Measurements from ENCODE around the gene XYLT2. TPM values are rescaled to one million over a fixed set of nuclear protein-coding genes. Genes with fewer than 3 reads are reported as not detected.
A peak's percentile ranks its signal among the peaks of the same experiment; 100 is the strongest.

The XYLT2 gene
- total RNA-seq, 1 experiment from 2014 or later = 28.5 TPM

DNA sequence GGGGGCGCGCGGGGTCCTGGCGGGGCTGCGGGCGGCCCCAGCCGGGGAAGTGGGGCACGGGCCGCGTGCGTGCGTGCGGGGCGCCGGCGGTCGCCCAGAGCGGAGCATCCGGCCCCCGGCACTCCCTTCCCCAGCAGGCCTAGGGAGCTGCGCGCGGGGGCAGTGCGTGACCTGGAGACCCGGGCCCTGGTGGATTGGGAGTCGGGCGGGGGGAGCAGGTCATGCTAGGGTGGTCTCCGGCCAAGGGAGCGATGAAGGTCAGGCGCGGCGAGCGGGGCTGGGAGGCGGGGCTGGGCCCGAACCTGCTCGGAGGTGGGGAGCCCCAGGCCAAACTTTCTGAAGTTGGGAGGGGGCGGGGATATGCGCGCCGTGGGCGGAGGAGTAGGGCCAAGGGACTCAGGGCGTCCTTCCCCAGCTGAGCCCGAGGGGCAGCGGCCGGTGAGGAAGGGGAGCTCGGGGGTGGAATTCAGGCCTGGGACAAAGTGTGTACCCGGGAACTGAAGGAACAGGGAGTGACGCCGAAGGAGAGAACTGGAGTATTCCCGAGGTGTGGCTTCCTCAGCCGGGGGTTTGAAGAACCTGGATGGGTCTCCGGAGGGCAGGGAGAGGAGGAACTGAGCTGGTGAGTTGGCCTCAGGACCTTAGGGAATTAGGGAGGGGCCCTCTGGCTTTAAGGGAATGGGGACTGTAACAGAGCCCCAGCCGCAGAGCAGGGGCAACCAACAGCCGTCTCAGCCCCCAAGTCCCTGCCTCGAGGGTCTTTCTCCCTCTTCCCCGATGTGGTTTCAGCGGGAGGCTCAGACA is 589 bp downstream of the XYLT2 start:
- Histone ChIP-seq H3K4me3 (ENCODE audit: low read depth in 2 of 2, low read length in 2 of 2) (peak overlapping the region; percentile 70 to 85), H3K27me3 (ENCODE audit: control insufficient read depth, insufficient read depth, low read length) (no peaks in the 10 kb centered on the region), H3K27ac (ENCODE audit: low read length) (peak overlapping the region; percentile 73), H3K4me1 (ENCODE audit: control insufficient read depth, insufficient read depth, low read length) (peaks cover 8% of the 10 kb centered on the region), H3K36me3 (ENCODE audit: control insufficient read depth, insufficient read depth, low read length) (no peaks in the 10 kb centered on the region; the same call in 1 of the 2 replicates), H3K9me3 (ENCODE audit: control insufficient read depth, insufficient read depth, low read depth, low read length) (0 out of 2 replicates have a peak, but pooled peaks cover 6% of the 10 kb centered on the region)
- POLR2A ChIA-PET = no interaction called here
- no TSS peak for BruUV-seq (replicated peaks)
- DNase-seq (ENCODE audit: low read depth, low spot score) (no peak), ATAC-seq (peak; percentile 74)
- intact Hi-C loops (cut with micrococcal nuclease; ENCODE audit: unreplicated experiment) (no loop called here), in situ Hi-C loops (cut with HindIII; ENCODE audit: low pct_unique_long_range_greater_than_20kb, low sequenced_read_pairs) (no loop called here)
- TF ChIP-seq SIN3A (IDR thresholded peaks at IDR 0.05; ENCODE audit: borderline replicate concordance, insufficient read depth, low read depth, low read length) (0 out of 2 replicates have a peak, but pooled peaks have one; percentile 39), TCF7L2 (IDR thresholded peaks at IDR 0.05; ENCODE audit: low read depth, low read length) (no peak)
- CTCF ChIA-PET = interaction anchor here (1.1 to 1.3 kb wide), 2 partner anchors 15 to 146 kb away, joined by 3 read pairs; no protein-coding TSS in a partner anchor

DNA sequence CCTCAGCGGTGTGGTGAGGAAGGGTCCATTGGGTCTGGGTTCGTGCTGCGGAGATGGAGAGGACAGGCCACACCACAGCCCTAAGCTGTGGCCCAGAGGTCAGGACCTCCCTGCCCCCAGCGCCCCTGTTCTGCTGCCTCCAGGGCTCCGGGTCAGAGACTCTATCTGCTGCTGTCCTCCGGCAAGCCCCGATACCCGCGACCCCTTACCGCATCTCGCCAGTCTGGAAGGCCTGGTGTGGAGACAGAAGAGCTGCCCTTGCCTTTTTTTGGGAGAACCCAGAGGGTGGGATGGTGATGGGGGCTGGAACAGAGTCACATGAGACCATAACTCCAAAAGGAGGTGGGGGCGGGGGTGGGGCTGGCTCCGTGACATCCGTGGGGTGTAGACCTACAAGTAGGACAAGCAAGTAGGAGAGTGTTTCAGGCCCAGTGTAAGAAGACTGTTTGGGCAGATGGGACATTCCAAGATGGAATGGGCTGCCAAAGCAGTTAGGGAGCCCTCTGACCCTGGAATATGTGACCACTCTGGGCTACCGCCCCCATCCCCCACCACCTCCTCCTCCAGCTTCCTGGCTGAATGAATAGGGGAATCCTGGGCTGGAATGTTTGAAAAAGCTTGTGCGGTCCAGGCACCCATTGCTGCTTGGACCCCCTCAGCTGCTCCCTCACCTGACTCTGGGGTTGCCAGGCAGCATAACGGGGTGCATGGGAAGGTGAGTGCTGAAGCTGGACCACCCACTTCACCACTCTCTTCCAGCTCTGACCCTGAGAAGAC is 1.4 kb downstream of the XYLT2 start:
- TF ChIP-seq TCF7L2 (IDR thresholded peaks at IDR 0.05; ENCODE audit: low read depth, low read length) = no peak
- TF ChIP-seq, protein P1, sequence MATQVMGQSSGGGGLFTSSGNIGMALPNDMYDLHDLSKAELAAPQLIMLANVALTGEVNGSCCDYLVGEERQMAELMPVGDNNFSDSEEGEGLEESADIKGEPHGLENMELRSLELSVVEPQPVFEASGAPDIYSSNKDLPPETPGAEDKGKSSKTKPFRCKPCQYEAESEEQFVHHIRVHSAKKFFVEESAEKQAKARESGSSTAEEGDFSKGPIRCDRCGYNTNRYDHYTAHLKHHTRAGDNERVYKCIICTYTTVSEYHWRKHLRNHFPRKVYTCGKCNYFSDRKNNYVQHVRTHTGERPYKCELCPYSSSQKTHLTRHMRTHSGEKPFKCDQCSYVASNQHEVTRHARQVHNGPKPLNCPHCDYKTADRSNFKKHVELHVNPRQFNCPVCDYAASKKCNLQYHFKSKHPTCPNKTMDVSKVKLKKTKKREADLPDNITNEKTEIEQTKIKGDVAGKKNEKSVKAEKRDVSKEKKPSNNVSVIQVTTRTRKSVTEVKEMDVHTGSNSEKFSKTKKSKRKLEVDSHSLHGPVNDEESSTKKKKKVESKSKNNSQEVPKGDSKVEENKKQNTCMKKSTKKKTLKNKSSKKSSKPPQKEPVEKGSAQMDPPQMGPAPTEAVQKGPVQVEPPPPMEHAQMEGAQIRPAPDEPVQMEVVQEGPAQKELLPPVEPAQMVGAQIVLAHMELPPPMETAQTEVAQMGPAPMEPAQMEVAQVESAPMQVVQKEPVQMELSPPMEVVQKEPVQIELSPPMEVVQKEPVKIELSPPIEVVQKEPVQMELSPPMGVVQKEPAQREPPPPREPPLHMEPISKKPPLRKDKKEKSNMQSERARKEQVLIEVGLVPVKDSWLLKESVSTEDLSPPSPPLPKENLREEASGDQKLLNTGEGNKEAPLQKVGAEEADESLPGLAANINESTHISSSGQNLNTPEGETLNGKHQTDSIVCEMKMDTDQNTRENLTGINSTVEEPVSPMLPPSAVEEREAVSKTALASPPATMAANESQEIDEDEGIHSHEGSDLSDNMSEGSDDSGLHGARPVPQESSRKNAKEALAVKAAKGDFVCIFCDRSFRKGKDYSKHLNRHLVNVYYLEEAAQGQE (IDR thresholded peaks at IDR 0.05; ENCODE audit: insufficient read depth in 1 of 2, low read depth in 2 of 2, low read length in 1 of 2) = no peak
- no peak for TF ChIP-seq SIN3A (IDR thresholded peaks at IDR 0.05; ENCODE audit: borderline replicate concordance, insufficient read depth, low read depth, low read length)
- TF ChIP-seq POLR2AphosphoS5 (IDR thresholded peaks at IDR 0.05; ENCODE audit: low read depth, low read length) = no peak
- TF ChIP-seq, protein P2, sequence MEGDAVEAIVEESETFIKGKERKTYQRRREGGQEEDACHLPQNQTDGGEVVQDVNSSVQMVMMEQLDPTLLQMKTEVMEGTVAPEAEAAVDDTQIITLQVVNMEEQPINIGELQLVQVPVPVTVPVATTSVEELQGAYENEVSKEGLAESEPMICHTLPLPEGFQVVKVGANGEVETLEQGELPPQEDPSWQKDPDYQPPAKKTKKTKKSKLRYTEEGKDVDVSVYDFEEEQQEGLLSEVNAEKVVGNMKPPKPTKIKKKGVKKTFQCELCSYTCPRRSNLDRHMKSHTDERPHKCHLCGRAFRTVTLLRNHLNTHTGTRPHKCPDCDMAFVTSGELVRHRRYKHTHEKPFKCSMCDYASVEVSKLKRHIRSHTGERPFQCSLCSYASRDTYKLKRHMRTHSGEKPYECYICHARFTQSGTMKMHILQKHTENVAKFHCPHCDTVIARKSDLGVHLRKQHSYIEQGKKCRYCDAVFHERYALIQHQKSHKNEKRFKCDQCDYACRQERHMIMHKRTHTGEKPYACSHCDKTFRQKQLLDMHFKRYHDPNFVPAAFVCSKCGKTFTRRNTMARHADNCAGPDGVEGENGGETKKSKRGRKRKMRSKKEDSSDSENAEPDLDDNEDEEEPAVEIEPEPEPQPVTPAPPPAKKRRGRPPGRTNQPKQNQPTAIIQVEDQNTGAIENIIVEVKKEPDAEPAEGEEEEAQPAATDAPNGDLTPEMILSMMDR (IDR thresholded peaks at IDR 0.05) = no peak
- Histone ChIP-seq H3K4me1 (ENCODE audit: control insufficient read depth, insufficient read depth, low read length) (peaks cover 8% of the 10 kb centered on the region), H3K27ac (ENCODE audit: low read length) (peak overlapping the region; percentile 73), H3K27me3 (ENCODE audit: control insufficient read depth, insufficient read depth, low read length) (no peaks in the 10 kb centered on the region), H3K4me3 (ENCODE audit: low read depth in 2 of 2, low read length in 2 of 2) (peak overlapping the region; percentile 70 to 85), H3K9me3 (ENCODE audit: control insufficient read depth, insufficient read depth, low read depth, low read length) (no peaks in the 10 kb centered on the region), H3K36me3 (ENCODE audit: control insufficient read depth, insufficient read depth, low read length) (no peaks in the 10 kb centered on the region; the same call in 1 of the 2 replicates)
- intact Hi-C loops (cut with micrococcal nuclease; ENCODE audit: unreplicated experiment) = no loop called here
- in situ Hi-C loops (cut with HindIII; ENCODE audit: low pct_unique_long_range_greater_than_20kb, low sequenced_read_pairs) = no loop called here
- no peak for DNase-seq (ENCODE audit: low read depth, low spot score)
- no TSS peak for BruUV-seq (replicated peaks)
- ChIA-PET CTCF (interaction anchor here (1.1 to 1.3 kb wide), 2 partner anchors 14 to 147 kb away, joined by 3 read pairs; no protein-coding TSS in a partner anchor), POLR2A (no interaction called here)
- no peak for ATAC-seq

Data from Panc1 (cell line).